ENCODE measurements around the gene VSX1.

GRCh38 chr20:25047766-25048165, 34.2 kb downstream of the VSX1 start:
- TF ChIP-seq POLR2A (IDR thresholded peaks at IDR 0.05; ENCODE audit: low read depth, low read length) (no peak), CTCF (conservative IDR thresholded peaks at IDR 0.05; ENCODE audit: low read depth, low read length) (no peak)

All from IMR-90 (cell line).